Measurements from ENCODE around the gene C17orf67. TPM values are rescaled to one million over a fixed set of nuclear protein-coding genes. Genes with fewer than 3 reads are reported as not detected.

C17orf67 gene
- total and polyA plus RNA-seq, 2 of the 8 experiments (the other 6 are each of a cell fraction or from before 2014, with no cell fraction given) = 0.67 to 2.2 TPM

DNA sequence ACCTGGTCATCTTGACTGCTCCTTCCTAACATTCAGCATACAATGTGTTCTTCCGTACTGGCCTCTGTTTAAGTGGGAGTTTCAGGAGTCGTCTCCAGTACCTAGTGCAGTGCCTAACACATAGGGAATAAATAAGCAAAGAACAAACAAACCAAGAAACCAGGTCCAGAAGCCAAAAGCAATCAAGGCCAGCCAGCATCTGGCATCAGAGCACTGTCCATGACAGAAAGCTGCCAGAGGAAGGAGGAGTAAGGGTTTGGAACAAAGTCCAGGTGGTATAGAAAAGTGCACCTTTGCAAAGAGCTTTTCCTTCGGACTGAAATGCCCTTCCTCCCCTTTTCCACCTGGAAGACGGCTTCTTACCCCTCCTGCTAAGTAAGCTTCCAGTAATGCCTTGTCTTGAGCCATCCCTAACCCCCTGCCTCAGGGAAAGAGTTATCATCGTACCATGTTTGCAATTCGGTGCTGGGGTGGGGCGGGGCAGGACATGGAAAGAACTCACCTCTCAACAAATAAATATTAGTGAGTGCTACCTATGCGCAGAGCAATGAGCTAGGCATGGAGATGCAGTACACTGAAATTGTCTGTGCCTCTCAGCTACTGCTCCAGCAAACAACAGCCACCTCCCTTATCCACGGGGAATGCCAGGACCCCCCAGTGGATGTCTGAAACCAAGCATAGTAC is 47.6 kb downstream of the C17orf67 start:
- no peak overlapping the region for H2BK5ac ChIP-seq (ENCODE audit: low read depth, low read length)
- no peak overlapping the region for H2BK15ac ChIP-seq (ENCODE audit: low read length)
- no peak overlapping the region for H3K18ac ChIP-seq (ENCODE audit: extremely low read depth, low read length)
- no peak overlapping the region for H3K4me2 ChIP-seq (ENCODE audit: insufficient read depth in 1 of 2, low read depth in 2 of 2, low read length in 2 of 2)
- TF ChIP-seq SUZ12 (IDR thresholded peaks at IDR 0.05; ENCODE audit: low read length) (no peak), RXRA (IDR thresholded peaks at IDR 0.05; ENCODE audit: insufficient read depth, low read depth, low read length) (no peak), SRF (IDR thresholded peaks at IDR 0.05; ENCODE audit: low read depth, low read length) (no peak), SAP30 (IDR thresholded peaks at IDR 0.05; ENCODE audit: insufficient read depth, insufficient replicate concordance, low read length) (no peak), CHD2 (IDR thresholded peaks at IDR 0.05; ENCODE audit: low read length) (no peak)
- no peak overlapping the region for H3K23ac ChIP-seq (ENCODE audit: insufficient read length)
- no peak overlapping the region for H2BK120ac ChIP-seq (replicated peaks; ENCODE audit: low read depth, low read length)
- no peaks in the 10 kb centered on the region for H3K23me2 ChIP-seq (ENCODE audit: low read depth, low read length)
- no peaks in the 10 kb centered on the region for H3K4me1 ChIP-seq (replicated peaks in 1 of 4; ENCODE audit: control insufficient read depth in 3 of 4, insufficient read depth in 4 of 4, low read length in 3 of 4)
- H4K91ac ChIP-seq (replicated peaks; ENCODE audit: insufficient read length, low read length) = no peak overlapping the region
- no peak overlapping the region for H4K5ac ChIP-seq (ENCODE audit: insufficient read length, low read depth, low read length)
- DNase-seq (ENCODE audit: low read depth in 1 of 2, low spot score in 2 of 2) (no peak), FAIRE-seq (no peak)
- no peak overlapping the region for H2AFZ ChIP-seq (ENCODE audit: low read length)
- no peaks in the 10 kb centered on the region for H3K79me2 ChIP-seq (ENCODE audit: control insufficient read depth in 1 of 2, insufficient read depth in 2 of 2, low read length in 2 of 2)
- 84% methylated on average over 9 of the region's 9 CpGs; no CpG with 5 or more reads in 1 of the 2 experiments for WGBS, 2 experiments (ENCODE audit: extremely low coverage in 1 of 2, insufficient coverage in 1 of 2, insufficient read length in 1 of 2, insufficient replicate concordance in 2 of 2, low coverage in 1 of 2, low lambda C conversion rate in 2 of 2, missing lambda C conversion rate in 1 of 2)
- H3K56ac ChIP-seq (replicated peaks; ENCODE audit: insufficient read length, low read depth, low read length) = no peak overlapping the region
- H2BK20ac ChIP-seq (ENCODE audit: low read length) = no peak overlapping the region
- no peak overlapping the region for H4K8ac ChIP-seq (ENCODE audit: extremely low read depth, insufficient read depth, low read length)
- H3K79me1 ChIP-seq (ENCODE audit: low read depth, low read length) = no peaks in the 10 kb centered on the region
- H3K9ac ChIP-seq (replicated peaks in 1 of 4; ENCODE audit: extremely low read depth in 1 of 4, low read depth in 3 of 4, low read length in 3 of 4) = no peak overlapping the region
- no peaks in the 10 kb centered on the region for H3K9me3 ChIP-seq (ENCODE audit: insufficient read depth in 2 of 2, low read depth in 1 of 2, low read length in 1 of 2)
- POLR2A ChIA-PET (ENCODE audit: partially characterized antibody) = interaction anchor here (1.3 kb wide), 1 partner anchor 16 kb away, joined by 3 read pairs; no protein-coding TSS in a partner anchor
- H3K36me3 ChIP-seq (ENCODE audit: control insufficient read depth in 2 of 4, insufficient read depth in 4 of 4, low read length in 3 of 4) = no peaks in the 10 kb centered on the region
- H4K20me1 ChIP-seq (replicated peaks in 1 of 2; ENCODE audit: control insufficient read depth in 1 of 2, insufficient read depth in 2 of 2, low read length in 2 of 2) = no peaks in the 10 kb centered on the region
- no peak overlapping the region for H3K27ac ChIP-seq (ENCODE audit: low read depth, low read length)
- no peak overlapping the region for H3K4me3 ChIP-seq (ENCODE audit: extremely low read depth in 1 of 4, insufficient read depth in 2 of 4, low read depth in 3 of 4, low read length in 4 of 4)
- H2AK5ac ChIP-seq (ENCODE audit: low read depth, low read length) = no peak overlapping the region
- H3K14ac ChIP-seq (ENCODE audit: insufficient read length) = no peak overlapping the region
- CTCF ChIA-PET (ENCODE audit: partially characterized antibody) = interaction anchor here (0.6 to 2.0 kb wide), 8 partner anchors 27 to 465 kb away, joined by 3 to 5 read pairs (median 3); no protein-coding TSS in a partner anchor
- H2BK12ac ChIP-seq (ENCODE audit: low read depth, low read length) = no peak overlapping the region
- no peak overlapping the region for H3K4ac ChIP-seq (replicated peaks; ENCODE audit: insufficient read length, low read depth, low read length)
- H3K27me3 ChIP-seq (replicated peaks in 1 of 4; ENCODE audit: control insufficient read depth in 3 of 4, extremely low read depth in 1 of 4, insufficient read depth in 3 of 4, low read length in 3 of 4) = peaks cover 0 to 4% (median 3%) of the 10 kb centered on the region in 4 experiments; a peak in 5 of 7 replicates

All from H1 (cell line).